C1 segment of cervical spinal cord (tissue), 14 donors: Measurements from ENCODE around the gene KHDC1L.
"Not testable (repeated sequence)": the region's sequence is repeated elsewhere in the genome, so short reads cannot be mapped to it uniquely, and the experiment has no call there.

Source experiments
- DNase-seq, 14 donors: peaks; one replicate each; lab custom pipeline; 2025; lab: John Stamatoyannopoulos, UW

KHDC1L gene, protein sequence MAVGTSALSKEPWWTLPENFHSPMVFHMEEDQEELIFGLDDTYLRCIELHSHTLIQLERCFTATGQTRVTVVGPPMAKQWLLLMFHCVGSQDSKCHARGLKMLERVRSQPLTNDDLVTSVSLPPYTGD

DNA sequence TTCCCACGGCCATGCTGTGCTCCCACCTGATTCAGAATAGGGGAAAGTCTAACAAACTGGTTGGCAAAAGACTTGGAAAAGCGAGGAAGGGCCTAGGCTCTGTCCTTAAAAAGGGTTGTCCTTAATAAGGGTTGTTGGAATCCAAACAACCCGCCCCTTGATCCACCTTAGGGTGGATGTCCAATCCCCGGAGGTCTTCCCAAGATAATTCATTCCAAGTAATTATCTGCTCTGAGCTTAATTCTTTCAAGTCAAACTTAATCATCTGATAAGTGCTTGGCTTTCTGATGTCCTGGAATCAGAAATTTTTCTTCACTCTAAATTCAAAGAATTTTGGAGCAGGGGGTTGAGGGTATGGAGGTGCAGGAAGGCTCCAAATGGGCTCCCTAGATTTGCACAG, at the start of gene KHDC1L:
Gene KHDC1L, minus strand, starts transcription at position 101 of the 400 bp plus-strand sequence. Its CDS starts 88 bp downstream, at position 13.
- no peak for DNase-seq

DNA sequence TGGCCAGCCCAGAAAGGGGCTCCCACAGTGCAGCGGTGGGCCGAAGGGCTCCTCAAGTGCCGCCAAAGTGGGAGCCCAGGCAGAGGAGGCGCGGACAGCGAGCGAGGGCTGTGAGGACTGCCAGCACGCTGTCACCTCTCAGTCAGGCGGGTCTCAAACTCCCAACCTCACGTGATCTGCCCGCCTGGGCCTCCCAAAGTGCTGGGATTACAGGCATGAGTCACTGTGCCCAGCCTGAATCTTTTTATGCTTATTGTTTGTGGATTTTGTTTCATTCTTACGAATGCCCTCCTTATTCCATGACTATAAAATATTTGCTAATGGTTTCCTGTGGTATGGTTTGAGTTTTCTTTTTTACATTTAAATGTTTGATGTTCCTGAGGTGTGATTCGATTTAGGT, 44.0 kb upstream of the KHDC1L start:
- not testable (repeated sequence) for DNase-seq

DNA sequence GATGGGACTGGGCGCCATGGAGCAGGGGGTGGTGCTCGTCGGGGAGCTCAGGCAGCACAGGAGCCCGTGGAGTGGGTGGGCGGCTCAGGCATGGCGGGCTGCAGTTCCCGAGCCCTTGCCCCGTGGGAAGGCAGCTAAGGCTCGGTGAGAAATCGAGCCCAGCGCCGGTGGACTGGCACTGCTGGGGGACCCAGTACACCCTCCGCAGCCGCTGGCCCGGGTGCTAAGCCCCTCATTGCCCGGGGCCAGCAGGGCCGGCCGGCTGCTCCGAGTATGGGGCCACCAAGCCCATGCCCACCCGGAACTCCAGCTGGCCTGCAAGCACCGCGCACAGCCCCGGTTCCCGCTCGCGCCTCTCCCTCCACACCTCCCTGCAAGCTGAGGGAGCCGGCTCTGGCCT, 43.6 kb upstream of the KHDC1L start:
- DNase-seq, result not testable (repeated sequence)

DNA sequence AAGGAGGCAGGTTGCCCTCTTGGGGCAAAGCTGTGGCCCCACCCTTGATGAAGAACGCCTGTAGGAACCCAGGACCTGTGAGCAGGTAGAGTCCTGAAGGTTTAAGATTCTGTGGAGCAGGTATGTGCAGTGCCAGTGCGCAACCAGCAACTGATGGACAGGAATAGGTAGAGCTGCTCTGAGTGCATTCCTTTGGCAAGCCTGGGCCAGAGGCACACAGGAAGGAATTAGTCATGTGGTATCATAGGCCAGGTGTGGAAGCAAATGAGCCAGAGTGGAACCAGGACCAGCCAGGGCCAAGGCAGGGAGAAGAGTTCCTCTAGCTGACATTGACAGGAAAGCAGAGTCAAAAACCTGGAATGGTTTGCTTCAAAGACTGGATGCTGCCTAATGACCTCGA, 39.1 kb upstream of the KHDC1L start:
- DNase-seq, result peak in 1 of 14 donors; percentile 23

DNA sequence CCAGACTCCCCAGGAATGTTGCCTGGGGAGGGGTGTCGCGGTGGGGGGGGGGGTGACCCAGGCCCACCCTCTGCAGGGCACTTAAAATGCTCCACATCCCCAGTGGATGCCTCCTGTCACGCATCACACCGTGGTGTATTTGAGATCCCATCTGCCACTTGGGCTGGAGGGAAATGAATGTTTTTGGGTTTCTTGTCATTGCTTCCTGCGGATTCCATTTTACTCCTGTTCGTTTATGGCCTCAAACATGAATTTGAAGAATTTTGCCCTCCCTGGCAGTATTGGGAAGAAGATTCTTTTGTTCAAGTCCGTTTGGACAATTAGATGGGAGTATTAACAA, 38.2 kb upstream of the KHDC1L start:
- peak in 1 of 14 donors; percentile 65 for DNase-seq

DNA sequence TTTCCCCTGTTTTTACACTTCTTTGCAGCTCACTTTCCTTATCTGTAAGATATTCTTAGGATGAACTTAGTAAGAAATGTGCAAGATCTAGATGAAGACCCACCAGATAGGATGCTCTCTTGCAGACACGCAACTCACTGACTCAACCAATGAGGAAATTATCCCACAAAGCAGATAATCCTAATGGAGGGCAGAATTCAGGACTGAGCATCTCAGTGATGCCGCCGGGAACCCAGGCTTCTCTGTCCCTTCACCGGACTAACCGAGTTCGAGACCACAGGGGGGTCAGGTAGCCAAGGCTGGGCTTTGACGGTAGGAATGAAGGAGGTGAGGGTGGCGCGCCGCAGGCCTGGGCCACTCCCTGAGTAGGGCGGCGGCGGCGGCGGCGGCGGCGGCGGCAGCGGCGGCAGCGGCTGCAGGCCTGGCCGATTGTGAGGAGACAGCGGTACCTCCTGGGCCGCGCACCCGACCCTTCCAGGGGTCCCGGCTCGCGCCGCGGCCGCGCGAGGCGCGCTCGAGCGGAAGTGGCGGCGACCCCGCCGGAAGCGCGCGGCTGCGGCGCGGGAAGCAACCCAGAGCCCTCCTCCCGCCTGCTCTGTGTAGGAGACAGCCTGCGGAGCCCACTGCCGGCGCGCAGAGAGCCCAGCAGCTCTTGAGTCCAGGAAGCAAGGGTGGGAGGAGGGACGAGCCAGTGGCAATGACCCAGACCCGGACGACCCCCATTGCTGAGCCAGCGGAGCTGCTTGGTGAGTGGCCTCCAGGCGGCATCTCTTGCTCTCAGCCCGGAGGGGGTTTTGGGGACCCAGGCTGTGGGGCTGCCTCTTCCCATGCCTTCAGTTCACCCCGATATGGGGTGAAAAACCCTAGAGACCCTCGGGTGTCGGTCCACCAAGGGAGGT, 37.6 kb upstream of the KHDC1L start, which contains the start of gene KHDC1:
Gene KHDC1, minus strand, starts transcription at position 526 of the 899 bp plus-strand sequence. CDS start 20,679 bp downstream, outside the sequence.
- peak in 12 of 14 donors; percentile 5 to 78 (median 38) for DNase-seq

DNA sequence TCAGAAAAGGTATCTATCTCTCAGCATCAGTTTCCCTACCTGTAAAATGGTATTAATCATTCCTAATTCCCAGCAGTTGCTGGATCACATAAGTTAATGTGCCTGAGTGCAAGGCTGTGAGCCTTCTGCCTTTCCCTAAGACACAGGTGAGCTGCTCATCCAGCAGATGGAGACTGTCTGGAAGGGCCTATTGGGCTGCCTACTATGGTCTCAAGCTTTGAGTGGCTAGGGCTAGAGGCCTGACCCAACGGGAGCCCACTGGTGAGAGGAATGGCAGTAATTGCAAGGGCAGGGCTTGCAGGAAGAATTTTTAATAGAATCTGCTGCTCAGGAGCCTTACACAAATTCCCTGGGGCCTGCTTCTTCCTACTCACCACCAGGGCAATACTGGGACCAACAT, 33.4 kb upstream of the KHDC1L start:
- no peak for DNase-seq

DNA sequence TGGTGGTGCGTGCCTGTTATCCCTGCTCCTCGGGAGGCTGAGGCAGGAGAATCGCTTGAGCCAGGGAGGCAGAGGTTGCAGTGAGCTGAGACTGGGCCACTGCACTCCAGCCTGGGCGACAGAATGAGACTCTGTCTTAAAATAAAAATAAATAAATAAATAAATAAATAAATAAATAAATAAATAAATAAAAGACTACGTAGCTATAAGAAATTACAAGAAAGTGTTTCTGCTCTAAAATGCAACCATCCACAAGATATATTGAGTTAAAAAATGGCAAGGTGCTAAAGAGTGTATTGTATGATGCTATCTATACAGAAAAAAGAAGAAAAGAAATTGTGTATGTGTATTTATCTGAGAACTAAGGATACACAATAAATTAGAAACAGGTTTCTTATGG, 29.0 kb upstream of the KHDC1L start:
- DNase-seq, result not testable (repeated sequence)

DNA sequence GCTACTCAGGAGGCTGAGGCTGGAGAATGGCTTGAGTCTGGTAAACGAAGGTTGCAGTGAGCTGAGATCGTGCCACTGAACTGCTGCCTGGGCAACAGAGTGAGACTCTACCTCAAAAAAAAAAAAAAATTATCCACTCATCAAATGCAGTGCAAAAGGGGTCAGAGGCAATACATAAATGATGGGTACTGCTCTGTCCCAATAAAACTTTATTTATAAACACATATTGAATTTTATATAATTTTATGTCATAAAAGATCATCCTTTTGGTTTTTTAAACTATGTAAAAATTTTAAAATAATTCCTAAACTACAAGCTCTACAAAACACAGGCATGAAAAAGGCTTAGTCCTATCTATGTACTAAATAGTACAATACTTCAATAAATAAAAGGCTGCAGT, 27.4 kb upstream of the KHDC1L start:
- no peak for DNase-seq

DNA sequence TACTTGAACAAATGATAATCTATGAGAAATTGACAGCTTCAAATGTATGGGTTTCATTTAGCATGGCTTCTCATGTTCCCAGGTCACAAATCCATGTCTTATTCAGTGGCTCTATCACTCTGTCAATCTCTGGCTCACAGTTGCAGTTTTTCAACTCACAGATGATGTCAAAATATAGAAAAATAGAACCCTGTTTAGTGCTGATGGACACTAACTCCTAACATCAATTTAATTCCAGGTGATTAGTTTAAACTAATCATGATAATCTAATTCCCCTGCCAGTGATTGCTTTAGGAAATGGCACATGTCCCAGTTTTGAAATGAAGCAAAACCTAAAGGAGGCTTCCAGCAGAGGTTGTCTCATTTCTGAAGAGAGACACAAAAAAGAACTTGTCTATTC, 24.7 kb upstream of the KHDC1L start:
- no peak for DNase-seq

DNA sequence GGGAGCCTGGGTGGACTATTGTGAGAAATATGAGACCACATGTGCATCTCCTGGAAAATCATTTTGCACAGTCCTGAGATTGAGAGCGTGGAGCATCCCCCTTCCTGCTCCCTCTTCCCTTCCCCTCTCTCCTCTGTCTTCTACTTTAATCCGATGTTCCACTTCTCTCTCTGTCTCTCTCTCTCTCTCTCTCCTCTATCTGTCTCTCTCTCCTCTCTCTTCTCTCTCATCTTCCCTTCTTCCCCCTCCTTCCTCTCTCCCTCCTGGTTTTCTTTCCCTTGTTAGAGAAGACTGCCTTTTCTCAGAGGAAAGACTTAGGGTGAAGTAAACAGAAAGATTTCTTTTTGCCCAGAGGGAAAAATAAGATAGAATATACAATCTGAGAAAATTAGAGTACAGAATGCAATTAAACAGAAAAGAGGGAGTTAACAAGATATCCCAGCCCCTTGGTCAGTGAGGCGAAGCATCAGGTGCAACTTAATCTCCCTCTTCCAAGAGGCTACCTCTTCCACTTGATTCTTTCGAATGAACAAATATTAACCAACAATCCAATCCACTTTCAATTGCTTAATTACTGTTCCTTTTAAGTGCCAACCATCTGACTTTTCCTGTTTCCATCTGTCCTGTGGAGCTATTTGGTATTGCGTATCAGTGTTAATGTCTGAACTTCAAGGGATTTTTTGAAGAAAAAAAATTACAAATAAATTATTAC, 23.1 kb upstream of the KHDC1L start:
- no peak for DNase-seq

DNA sequence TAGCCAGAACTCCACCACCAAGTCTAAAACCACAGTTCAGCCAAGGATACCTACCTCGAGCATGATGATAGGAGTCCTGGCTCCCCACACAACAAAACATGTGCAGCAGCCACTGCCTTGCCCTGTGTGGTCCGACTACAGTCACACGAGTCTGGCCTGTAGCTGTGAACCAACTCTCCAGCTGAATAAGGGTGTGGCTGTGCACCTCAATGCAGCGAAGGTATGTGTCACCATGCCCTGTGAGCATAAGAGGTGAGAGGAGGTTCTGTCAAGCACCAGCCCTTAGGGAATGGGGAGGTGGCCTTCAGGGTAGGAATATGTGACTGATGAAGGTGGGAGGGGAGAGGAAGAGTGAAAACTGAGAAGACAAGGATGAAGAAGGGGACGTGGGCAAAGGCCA, 16.7 kb upstream of the KHDC1L start:
- no peak for DNase-seq

DNA sequence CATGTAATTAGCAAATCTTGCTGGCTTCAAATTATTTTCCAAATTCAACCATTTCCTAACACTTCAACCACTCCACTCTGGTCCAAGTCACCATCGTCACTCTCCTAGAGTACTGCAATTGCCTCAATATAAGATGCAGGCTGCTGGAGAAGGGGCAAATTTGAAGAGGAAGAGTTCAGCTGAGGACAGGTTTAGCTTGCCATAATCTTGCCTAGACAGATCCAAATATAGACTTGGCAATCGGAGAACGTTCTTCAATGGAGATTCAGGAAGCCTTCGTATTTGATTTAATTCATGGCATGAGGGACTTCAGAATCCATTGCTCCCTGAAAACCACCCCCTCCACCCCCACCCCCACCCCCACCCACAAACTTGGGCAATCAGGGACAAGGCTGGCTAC, 15.4 kb upstream of the KHDC1L start:
- DNase-seq, result no peak

DNA sequence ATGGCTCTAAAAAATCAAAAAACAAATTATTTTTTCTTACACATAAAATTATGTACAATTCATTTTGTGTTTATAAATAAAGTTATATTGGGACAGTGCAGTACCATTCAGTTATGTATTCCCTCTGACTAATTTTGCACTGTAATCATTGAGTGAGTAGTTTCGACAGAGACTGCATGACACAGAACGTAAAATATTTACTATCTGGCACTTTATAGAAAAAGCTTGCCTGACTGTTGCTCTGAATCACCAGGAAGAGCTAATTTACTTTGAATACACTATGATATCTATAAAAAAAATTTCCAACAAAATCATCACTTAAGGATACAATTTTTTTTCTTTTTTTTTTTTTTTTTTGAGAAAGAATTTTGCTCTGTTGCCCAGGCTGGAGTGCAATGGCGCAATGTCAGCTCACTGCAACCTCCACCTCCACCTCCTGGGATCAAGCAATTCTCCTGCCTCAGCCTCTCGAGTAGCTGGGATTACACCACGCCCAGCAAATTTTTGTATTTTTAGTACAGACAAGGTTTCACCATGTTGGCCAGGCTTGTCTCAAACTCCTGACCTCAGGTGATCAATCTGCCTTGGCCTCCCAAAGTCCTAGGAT, 11.0 kb upstream of the KHDC1L start:
- DNase-seq, result no peak

DNA sequence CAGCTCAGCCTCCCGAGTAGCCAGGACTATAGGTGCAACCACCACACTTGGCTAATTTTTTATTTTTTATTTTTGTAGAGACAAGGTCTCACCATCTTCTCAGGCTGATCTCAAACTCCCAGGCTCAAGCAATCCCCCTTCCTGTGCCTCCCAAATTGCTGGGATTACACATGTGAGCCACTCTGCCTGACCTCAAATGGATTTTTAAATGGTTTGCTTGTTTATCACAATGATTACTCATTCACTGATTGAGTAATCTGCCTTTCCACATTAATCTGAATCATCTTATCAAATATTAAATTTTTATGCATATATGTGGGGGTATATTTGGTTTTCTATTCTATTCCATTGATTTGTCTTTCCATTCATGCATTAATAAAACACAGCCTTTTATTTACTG, 9.4 kb upstream of the KHDC1L start:
- DNase-seq, result no peak

DNA sequence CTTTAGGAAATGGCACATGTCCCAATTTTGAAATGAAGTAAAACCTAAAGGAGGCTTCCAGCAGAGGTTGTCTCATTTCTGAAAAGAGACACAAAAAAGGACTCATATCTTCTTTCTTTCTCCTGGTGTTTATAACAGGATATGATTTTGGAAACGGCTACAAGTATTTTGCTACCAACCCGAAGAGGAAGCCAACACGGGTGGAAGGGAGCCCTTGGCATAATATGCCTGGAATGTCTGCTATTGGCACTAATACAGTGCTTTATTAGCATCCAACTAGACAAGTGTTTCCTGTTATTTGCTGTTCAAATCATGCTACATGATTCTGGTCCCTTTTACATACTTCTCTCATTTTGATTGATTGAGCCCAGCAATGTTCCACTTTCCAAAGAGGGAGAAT, 8.7 kb upstream of the KHDC1L start:
- peak in 1 of 14 donors; percentile 3 for DNase-seq

DNA sequence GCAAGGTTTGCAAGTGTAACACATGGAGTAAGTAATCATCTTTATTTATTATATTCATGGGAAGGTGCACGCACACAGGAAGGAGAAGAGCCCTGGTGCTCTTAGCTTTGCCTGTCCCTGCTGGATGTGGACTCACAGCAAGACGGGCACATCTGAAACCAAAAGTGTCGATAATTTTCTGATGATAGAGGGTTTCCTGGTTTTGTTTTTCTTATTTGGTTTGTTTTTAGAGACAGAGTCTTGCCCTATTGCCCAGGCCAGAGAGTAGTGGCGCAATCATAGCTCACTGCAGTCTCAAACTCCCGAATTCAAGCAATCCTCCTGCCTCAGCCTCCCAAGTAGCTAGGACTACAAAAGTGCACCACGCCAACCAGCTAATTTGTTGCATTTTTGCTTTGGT, 7.8 kb upstream of the KHDC1L start:
- DNase-seq, result no peak

DNA sequence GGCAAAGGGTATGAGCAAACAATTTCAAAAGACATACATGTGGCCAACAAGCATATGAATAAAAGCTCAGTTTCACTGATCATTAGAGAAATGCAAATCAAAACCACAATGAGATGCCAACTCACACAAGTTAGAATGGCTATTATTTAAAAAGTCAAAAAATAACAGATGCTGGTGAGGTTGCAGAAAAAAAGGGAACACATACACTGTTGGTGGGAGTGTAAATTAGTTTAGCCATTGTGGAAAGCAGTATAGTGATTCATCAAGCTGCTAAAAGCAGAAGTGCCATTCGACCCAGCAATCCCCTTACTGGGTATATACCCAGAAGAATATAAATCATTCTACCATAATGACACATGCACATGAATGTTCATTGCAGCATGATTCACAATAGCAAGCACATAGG, 6.7 kb upstream of the KHDC1L start:
- DNase-seq, result no peak

DNA sequence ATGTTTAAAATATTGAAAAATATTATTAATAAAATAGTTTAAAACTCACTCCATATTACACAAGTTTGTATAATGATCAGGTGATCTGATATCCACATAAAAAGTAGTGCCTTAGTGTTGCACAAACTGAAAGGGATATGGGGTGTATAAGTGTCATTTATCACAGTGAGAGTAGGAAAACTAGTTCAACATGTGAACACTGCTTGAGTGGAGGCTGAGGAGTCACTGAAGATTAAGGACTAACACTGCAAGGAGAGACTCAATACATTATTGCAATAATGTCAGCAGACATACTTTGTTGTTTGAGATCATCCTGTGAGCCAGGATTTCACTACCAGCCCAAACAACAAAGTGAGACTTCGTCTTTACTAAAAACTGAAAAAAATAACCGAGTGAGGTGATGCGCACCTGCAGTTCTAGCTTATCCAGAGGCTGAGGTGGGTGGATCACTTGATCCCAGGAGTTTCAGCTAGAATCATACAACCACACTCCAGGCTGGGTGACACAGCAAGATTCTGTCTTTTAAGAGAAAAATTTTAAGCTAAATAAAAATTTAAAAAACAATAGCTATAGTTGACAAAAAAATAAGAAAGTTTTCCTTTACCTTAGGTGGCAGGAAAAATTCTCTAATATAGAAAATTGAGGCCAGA, 2.4 kb upstream of the KHDC1L start:
- no peak for DNase-seq

DNA sequence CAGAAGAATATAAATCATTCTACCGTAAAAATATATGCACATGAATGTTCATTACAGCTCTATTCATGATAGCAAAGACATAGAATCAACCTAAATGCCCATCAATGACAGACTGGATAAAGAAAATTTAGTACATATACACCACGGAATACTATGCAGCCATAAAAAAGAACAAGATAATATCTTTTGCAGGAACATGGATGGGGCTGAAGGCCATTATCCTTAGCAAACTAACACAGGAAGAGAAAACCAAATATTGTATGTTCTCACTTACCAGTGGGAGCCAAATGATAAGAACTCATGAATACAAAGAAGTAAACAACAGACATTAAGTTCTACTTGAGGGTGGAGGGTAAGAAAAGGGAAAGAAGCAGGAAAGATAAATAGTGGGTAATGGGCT, 8.4 kb downstream of the KHDC1L start:
- no peak for DNase-seq

DNA sequence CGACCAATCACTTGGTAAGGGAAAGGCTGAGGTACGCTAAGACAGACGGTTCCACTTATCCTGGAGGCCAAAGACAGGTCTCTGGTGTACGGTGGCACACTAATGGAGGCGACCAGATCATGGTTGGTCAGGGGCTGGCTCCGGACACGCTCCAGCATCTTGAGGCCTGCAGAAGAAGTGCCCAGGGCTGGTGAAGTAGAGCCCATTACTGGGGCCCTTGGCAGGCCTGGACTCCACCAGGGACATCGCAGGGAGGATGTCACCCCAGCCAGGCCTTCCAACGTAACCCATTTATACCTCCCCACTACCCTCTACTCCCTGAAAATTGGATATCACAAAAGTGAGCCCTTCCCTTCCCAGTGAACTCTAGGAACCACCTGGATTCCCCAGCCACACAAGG, 16.2 kb downstream of the KHDC1L start:
- no peak for DNase-seq
